Stomach (tissue), 9 donors: Measurements from ENCODE around the gene WASL. TPM values are rescaled to one million over a fixed set of nuclear protein-coding genes. Genes with fewer than 3 reads are reported as not detected.

Experiments
- DNase-seq, 2 donors: peaks; one replicate each; pipeline versions ENCODE4 v3.0.0 to v3.0.0-alpha.2; 2013 to 2019
- H3K27ac ChIP-seq, 5 donors: fragments of 200-600 bp in 4 of 5; sonication (generic) in 4 of 5; one replicate each; pipeline ENCODE4 v1.5.1; 2013 to 2019; ENCODE audit warnings: mild to moderate bottlenecking in 1 of 5, moderate library complexity in 1 of 5
- H3K27me3 ChIP-seq, 3 donors: fragments of 200-600 bp; sonication (generic); one replicate each; pipeline ENCODE4 v1.5.1; 2017 to 2019; ENCODE audit warnings: mixed run types in 1 of 3
- H3K36me3 ChIP-seq, 4 donors: fragments of 200-600 bp; sonication (generic); 1 replicate in 3 of 4; 2 replicates in 1 of 4; pipeline ENCODE4 v1.5.1; 2016 to 2019
- H3K4me1 ChIP-seq, 4 donors: fragments of 200-600 bp; sonication (generic); one replicate each; pipeline ENCODE4 v1.5.1; 2016 to 2019
- H3K4me3 ChIP-seq, 4 donors: fragments of 200-600 bp; sonication (generic) in 3 of 4; one replicate each; pipeline ENCODE4 v1.5.1; 2016 to 2019; ENCODE audit warnings: mild to moderate bottlenecking in 1 of 4
- H3K9me3 ChIP-seq, 4 donors: fragments of 200-600 bp; sonication (generic); one replicate each; pipeline ENCODE4 v1.5.1; 2016 to 2019
- CTCF ChIP-seq, 7 experiments: fragments of 450-650 bp in 4 of 7; fragments of 200-600 bp in 3 of 7; sonication (generic) in 3 of 7; IDR thresholded peaks; one replicate each; pipeline ENCODE4 v1.5.1; 2016 to 2019; ENCODE audit warnings: antibody characterized with exemption in 7 of 7, control low read depth in 2 of 7, mild to moderate bottlenecking in 1 of 7
- EP300 ChIP-seq: sonication (generic); formaldehyde crosslinking; IDR thresholded peaks from one replicate; pipeline ENCODE4 v1.6.1; 2017; ENCODE audit warnings: antibody characterized with exemption
- POLR2A ChIP-seq, 4 donors: fragments of 450-650 bp; IDR thresholded peaks; one replicate each; pipeline ENCODE4 v1.6.1; 2016; ENCODE audit warnings: antibody characterized with exemption in 4 of 4, control low read depth in 2 of 4, mild to moderate bottlenecking in 1 of 4, moderate library complexity in 1 of 4
- POLR2AphosphoS5 ChIP-seq, 3 donors: sonication (generic); formaldehyde crosslinking; IDR thresholded peaks; one replicate each; pipeline ENCODE4 v1.6.1; 2016; ENCODE audit warnings: antibody characterized with exemption in 3 of 3
- WGBS, 5 donors: extraction: QIAGEN DNeasy Blood & Tissue Kit in 3 of 5; methylation state at CpG; one replicate each; pipeline versions ENCODE4 v1.1.5 to v1.1.7; 2013 to 2018; 5-methylcytosine and 5-hydroxymethylcytosine counted together
- intact Hi-C: fragments of 100-400 bp; cut with DNase I; formaldehyde crosslinking; loops from one replicate; pipeline ENCODE4 v1.15.1; 2023; ENCODE audit warnings: low total_unique reads
- polyA plus RNA-seq, 3 donors: library from polyadenylated mRNA; stranded (reverse); fragments of 200-250 nt; gene quantifications; one replicate each; pipeline ENCODE4 v1.2.3, GENCODE V29; 2013
- total RNA-seq, 5 donors: library from RNA; depleted of rRNA; stranded (reverse); fragments of >200 nt; gene quantifications; one replicate each; pipeline versions ENCODE4 v1.1.0 to v1.2.3, GENCODE V29; 2014 to 2016
- donor health status: healthy with polysubstance abuse.
- donor health status: Bipolar disorder and iron deficiency.
- donor health status: healthy.

The WASL gene
- total and polyA plus RNA-seq, 8 donors, result 9.0 to 56.7 (median 21.7) TPM

- no peak for TF ChIP-seq EP300
- intact Hi-C loops, result no loop called here
- Histone ChIP-seq H3K4me1 (peaks cover 30 to 83% (median 58%) of the 10 kb centered on the region in 4 donors), H3K27me3 (no peaks in the 10 kb centered on the region), H3K36me3 (no peaks in the 10 kb centered on the region), H3K9me3 (no peaks in the 10 kb centered on the region), H3K27ac (peak overlapping the region in 4 of 5 donors; percentile 97 to 99 (median 98)), H3K4me3 (peak overlapping the region; percentile 79 to 87 (median 85))
- 6 to 11% (median 7%) methylated on average over 4 of the region's 4 CpGs for WGBS, 5 donors
- no peak for DNase-seq
Measured at GRCh38 chr7:123746931-123747488, 1.8 kb downstream of the WASL start.

- Histone ChIP-seq H3K4me3 (peak overlapping the region in 3 of 4 donors; percentile 79 to 87 (median 85)), H3K27me3 (no peaks in the 10 kb centered on the region), H3K9me3 (no peaks in the 10 kb centered on the region), H3K27ac (peak overlapping the region in 1 of 5 donors; percentile 24), H3K36me3 (no peaks in the 10 kb centered on the region), H3K4me1 (peaks cover 34 to 83% (median 58%) of the 10 kb centered on the region in 4 donors)
- WGBS, 5 donors, result 20 to 27% (median 21%) methylated on average over 2 of the region's 2 CpGs
- intact Hi-C loops, result no loop called here
- TF ChIP-seq POLR2AphosphoS5 (IDR thresholded peaks at IDR 0.05) (no peak), CTCF (IDR thresholded peaks at IDR 0.05) (no peak), EP300 (no peak), POLR2A (IDR thresholded peaks at IDR 0.05) (no peak)
- no peak for DNase-seq
Measured at GRCh38 chr7:123746055-123746454, 2.7 kb downstream of the WASL start.

- Histone ChIP-seq H3K4me3 (peak overlapping the region in 2 of 4 donors; percentile 79 to 87), H3K9me3 (no peaks in the 10 kb centered on the region), H3K27ac (no peak overlapping the region), H3K36me3 (no peaks in the 10 kb centered on the region), H3K4me1 (peaks cover 32 to 83% (median 57%) of the 10 kb centered on the region in 4 donors), H3K27me3 (no peaks in the 10 kb centered on the region)
- TF ChIP-seq CTCF (IDR thresholded peaks at IDR 0.05) (no peak), POLR2AphosphoS5 (IDR thresholded peaks at IDR 0.05) (no peak), POLR2A (IDR thresholded peaks at IDR 0.05) (no peak), EP300 (no peak)
- intact Hi-C loops, result no loop called here
- DNase-seq, result no peak
- 51 to 72% (median 60%) methylated on average over 2 of the region's 2 CpGs for WGBS, 5 donors
Measured at GRCh38 chr7:123745437-123745836, 3.4 kb downstream of the WASL start.

GRCh38 chr7:123744416-123744815, 4.4 kb downstream of the WASL start:
- intact Hi-C loops, result no loop called here
- WGBS, 5 donors, result 30 to 69% (median 37%) methylated on average over 1 of the region's 1 CpG
- no peaks in the 10 kb centered on the region for H3K9me3 ChIP-seq
- no peak overlapping the region for H3K4me3 ChIP-seq
- H3K36me3 ChIP-seq, result no peaks in the 10 kb centered on the region
- peaks cover 24 to 79% (median 51%) of the 10 kb centered on the region in 4 donors for H3K4me1 ChIP-seq
- H3K27ac ChIP-seq, result no peak overlapping the region
- DNase-seq, result no peak
- no peaks in the 10 kb centered on the region for H3K27me3 ChIP-seq
- no peak for TF ChIP-seq POLR2AphosphoS5 (IDR thresholded peaks at IDR 0.05)
- no peak for TF ChIP-seq POLR2A (IDR thresholded peaks at IDR 0.05)
- TF ChIP-seq CTCF (IDR thresholded peaks at IDR 0.05), result no peak
- TF ChIP-seq EP300, result no peak

- Histone ChIP-seq H3K36me3 (no peaks in the 10 kb centered on the region), H3K9me3 (no peaks in the 10 kb centered on the region), H3K27ac (no peak overlapping the region), H3K27me3 (no peaks in the 10 kb centered on the region), H3K4me1 (peaks cover 23 to 88% (median 60%) of the 10 kb centered on the region in 4 donors), H3K4me3 (no peak overlapping the region)
- DNase-seq, result no peak
- intact Hi-C loops, result no loop called here
- TF ChIP-seq POLR2A (IDR thresholded peaks at IDR 0.05) (no peak), CTCF (IDR thresholded peaks at IDR 0.05) (no peak), EP300 (no peak), POLR2AphosphoS5 (IDR thresholded peaks at IDR 0.05) (no peak)
Measured at GRCh38 chr7:123741940-123742339, 6.9 kb downstream of the WASL start.
